ENCODE measurements around the gene SYS1.
A peak's percentile ranks its signal among the peaks of the same experiment; 100 is the strongest.

SYS1 gene

GRCh38 chr20:45387274-45387673 is 24.3 kb downstream of the SYS1 start:
- DNase-seq (ENCODE audit: low read depth in 2 of 2), result no peak

GRCh38 chr20:45390931-45391330 is 28.0 kb downstream of the SYS1 start:
- DNase-seq (ENCODE audit: low read depth in 2 of 2), result no peak

DNA sequence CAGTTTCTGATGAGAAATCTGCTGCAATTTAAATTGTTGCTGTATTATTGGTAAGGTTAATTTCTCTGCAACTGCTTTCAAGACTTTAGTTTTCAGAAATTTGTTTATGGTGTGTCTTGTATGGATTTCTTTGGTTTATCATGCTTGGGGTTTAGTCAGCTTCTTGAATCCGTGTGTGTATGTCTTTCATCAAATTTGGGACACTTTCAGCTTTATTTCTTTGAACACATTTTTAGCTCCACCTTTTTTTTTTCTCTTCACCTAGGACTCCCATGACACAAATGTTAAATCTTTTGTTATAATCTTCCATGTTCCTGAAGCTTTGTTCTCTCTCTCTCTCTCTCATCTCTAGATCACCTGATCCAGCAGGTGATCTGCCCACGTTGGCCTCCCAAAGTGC is 28.6 kb downstream of the SYS1 start:
- DNase-seq (ENCODE audit: low read depth in 2 of 2), result no peak

- DNase-seq (ENCODE audit: low read depth in 2 of 2), result no peak
These were observed 29.8 kb downstream of the SYS1 start for GRCh38 chr20:45392733-45393132.

GRCh38 chr20:45394221-45395113 is 31.5 kb downstream of the SYS1 start:
- no peak for DNase-seq (ENCODE audit: low read depth in 2 of 2)

- no peak for DNase-seq (ENCODE audit: low read depth in 2 of 2)
These were observed 32.1 kb downstream of the SYS1 start for GRCh38 chr20:45395114-45395415.

GRCh38 chr20:45399018-45399417 is 36.1 kb downstream of the SYS1 start:
- DNase-seq (ENCODE audit: low read depth in 2 of 2), result no peak

GRCh38 chr20:45400346-45401031 is 37.5 kb downstream of the SYS1 start:
- DNase-seq (ENCODE audit: low read depth in 2 of 2), result no peak

GRCh38 chr20:45402946-45403345 is 40.0 kb downstream of the SYS1 start:
- no peak for DNase-seq (ENCODE audit: low read depth in 2 of 2)

DNA sequence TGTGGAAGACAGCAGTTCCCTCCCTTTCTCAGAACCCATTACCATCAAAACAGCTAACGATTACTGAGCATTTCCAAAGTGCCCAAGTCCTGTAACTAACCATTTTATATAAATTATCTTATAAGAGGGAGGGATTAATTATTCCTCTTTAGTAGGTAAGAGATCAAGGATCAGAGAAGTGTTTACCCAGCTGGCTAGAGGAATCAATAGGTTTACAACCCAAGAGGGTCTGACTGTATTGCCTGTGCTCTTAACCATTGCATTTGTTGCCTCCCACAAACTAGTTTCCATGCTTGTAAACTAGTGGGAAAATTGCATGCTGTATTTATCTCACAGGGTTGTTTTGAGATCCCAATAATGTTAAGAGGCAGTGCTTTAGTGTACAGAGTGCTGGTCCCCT is 41.5 kb downstream of the SYS1 start:
- no peak for DNase-seq (ENCODE audit: low read depth in 2 of 2)

- DNase-seq (ENCODE audit: low read depth in 2 of 2), result no peak
These were observed 42.8 kb downstream of the SYS1 start for GRCh38 chr20:45405571-45406259.

- peak in 1 of 2 donors; percentile 19 for DNase-seq (ENCODE audit: low read depth in 2 of 2)
These were observed 43.5 kb downstream of the SYS1 start for GRCh38 chr20:45406260-45407066.

DNA sequence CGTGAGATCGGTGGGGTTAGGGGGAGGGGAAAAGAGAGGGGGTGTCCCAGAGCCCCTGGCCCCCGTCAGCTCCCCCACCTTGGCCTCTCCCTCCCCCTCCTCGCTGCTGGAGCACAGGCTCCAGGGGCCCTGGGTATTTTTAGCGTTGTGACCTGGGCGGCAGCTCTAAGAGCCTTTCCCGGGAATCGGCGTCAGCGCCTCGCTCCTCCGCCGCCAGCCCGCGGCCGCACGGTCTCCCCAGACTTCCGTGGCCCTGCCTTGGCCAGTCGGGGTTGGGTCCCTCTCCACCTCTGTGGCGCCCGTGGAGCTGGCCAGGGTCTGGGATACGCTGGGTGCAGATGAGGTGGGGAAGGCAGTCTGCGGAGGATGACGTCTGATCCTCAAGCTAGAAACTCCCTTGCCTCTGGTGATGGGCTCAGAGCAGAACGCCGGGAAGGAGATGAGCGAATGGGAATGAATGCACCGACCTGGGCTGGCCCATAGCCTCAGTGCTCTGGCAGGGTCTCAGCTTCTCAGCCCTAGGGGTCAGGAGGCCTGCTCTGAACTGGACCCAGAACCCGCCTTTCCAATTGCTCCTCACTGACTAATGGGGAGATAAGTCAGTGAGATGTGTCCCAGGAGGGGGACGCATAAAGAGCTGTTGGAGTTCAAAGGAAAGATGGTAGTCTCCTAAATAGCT is 44.2 kb downstream of the SYS1 start:
- DNase-seq (ENCODE audit: low read depth in 2 of 2), result no peak

DNA sequence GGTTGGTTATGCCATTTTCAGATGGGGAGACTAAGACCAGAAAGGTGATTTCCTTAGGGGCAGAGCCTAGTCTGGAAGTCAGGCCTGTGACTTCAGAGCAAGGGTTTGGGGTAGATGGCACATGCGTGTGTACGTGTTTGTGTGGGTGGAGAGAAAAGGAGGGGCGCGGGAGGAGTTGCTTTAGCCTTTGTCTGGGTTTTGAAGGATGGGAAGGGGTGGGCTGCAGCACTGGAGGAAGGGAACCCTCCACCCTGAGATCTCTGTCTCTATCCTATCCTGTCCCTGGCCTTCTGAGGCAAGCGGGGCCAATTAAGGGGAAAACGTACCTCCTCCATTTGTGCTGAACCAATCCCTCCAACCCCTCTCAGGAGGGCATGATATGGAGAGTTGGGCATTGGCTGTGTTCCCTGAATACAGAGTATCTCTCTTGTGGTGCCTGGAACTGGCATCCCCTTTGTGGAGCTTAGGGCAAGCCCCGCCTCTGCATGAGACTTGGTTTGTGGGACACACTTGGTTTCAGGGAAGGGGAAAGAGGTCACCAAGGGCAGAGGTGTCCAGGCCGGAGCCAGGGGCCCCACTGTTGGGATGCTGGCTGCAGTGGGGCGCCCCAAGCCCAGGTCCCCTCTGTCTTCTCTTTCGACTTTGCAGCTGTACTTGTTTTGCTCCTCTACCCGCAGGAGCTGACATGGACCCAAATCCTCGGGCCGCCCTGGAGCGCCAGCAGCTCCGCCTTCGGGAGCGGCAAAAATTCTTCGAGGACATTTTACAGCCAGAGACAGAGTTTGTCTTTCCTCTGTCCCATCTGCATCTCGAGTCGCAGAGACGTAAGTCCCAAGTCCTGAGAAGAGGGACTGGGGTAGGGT is 45.1 kb downstream of the SYS1 start, which contains the start of gene DBNDD2:
TSS of gene DBNDD2 (plus strand) at position 507 of the 863 bp plus-strand sequence. CDS start at position 686, 179 bp downstream.
- no peak for DNase-seq (ENCODE audit: low read depth in 2 of 2)

- DNase-seq (ENCODE audit: low read depth in 2 of 2), result no peak
These were observed 45.8 kb downstream of the SYS1 start for GRCh38 chr20:45408646-45409213.

DNA sequence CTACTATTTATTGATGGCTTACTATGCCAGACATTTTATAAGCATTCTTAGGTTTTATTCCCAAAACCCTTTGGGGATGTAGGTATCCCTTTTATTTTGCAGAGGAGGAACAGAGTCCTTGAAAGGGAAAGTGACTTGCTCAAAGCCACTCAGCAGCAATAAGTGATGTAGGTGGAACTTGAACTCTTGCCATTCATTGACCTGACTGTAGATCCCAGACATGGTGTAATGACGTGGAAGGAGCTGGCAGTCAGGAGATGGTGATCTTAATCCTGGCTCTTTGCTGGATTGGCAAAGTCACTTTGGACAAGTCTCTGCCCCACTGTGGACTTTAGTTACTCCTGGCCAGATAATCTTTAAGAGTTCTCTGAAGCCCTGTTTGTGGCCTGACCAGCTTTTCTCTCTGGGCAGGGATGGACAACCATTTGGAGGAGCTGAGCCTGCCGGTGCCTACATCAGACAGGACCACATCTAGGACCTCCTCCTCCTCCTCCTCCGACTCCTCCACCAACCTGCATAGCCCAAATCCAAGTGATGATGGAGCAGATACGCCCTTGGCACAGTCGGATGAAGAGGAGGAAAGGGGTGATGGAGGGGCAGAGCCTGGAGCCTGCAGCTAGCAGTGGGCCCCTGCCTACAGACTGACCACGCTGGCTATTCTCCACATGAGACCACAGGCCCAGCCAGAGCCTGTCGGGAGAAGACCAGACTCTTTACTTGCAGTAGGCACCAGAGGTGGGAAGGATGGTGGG is 46.7 kb downstream of the SYS1 start:
- no peak for DNase-seq (ENCODE audit: low read depth in 2 of 2)

- DNase-seq (ENCODE audit: low read depth in 2 of 2), result no peak
These were observed 47.9 kb downstream of the SYS1 start for GRCh38 chr20:45410887-45411286.

- DNase-seq (ENCODE audit: low read depth in 2 of 2), result no peak
These were observed 49.7 kb downstream of the SYS1 start for GRCh38 chr20:45412653-45413052.

- DNase-seq (ENCODE audit: low read depth in 2 of 2), result no peak
These were observed 50.5 kb downstream of the SYS1 start for GRCh38 chr20:45413479-45413878.

All from stimulated activated CD8-positive, alpha-beta memory T cell treated with anti-CD3 and anti-CD28 coated beads, Interleukin-2, amount 100 ng/mL, for 1 hour (primary cell).